Measurements from ENCODE around the gene CLPSL2.

DNA sequence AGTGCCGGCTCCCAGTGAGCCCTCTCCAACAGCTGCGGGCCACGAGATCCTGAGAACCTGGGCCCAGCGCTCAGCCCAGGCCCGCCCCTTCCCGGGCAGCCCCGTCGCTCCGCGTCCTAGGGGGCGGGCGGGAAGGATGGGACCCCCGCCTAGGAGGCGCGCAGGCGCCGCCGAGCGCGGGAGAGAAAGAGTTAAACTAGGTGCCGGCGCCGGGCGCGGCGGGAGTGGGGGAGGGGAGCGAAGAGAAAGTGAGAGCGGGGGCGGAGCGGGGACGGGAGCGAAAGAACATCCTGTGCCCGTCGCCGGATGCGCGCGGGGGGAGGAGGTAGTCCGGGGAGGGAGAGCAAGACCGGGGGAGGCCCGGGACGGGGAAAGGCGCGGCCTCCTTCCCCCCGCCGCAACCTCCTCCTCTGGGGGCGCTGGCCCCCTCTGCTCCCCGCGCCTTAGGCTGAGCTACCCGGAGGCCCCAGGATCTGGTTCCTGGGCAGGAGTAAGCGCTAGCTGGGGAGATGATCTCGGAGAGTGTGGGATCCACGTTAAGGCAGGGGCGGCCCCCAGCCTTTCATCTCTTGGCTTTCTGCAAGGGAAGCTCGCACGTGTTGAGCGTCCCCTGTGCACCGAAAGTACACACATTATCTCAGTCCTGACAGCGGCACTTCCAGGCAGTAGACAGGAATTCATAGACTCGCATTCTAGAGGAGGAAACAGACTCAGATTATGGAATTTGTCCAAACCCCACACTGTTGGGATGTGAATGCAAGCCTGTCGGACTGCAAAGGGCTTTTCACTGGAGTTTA is 44.5 kb upstream of the CLPSL2 start:
- TF ChIP-seq, protein P1, sequence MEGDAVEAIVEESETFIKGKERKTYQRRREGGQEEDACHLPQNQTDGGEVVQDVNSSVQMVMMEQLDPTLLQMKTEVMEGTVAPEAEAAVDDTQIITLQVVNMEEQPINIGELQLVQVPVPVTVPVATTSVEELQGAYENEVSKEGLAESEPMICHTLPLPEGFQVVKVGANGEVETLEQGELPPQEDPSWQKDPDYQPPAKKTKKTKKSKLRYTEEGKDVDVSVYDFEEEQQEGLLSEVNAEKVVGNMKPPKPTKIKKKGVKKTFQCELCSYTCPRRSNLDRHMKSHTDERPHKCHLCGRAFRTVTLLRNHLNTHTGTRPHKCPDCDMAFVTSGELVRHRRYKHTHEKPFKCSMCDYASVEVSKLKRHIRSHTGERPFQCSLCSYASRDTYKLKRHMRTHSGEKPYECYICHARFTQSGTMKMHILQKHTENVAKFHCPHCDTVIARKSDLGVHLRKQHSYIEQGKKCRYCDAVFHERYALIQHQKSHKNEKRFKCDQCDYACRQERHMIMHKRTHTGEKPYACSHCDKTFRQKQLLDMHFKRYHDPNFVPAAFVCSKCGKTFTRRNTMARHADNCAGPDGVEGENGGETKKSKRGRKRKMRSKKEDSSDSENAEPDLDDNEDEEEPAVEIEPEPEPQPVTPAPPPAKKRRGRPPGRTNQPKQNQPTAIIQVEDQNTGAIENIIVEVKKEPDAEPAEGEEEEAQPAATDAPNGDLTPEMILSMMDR (IDR thresholded peaks at IDR 0.05): peak in 5 of 6 experiments; percentile 12 to 51 (median 21)
- TF ChIP-seq POLR2A (IDR thresholded peaks at IDR 0.05) (peak; percentile 1 to 75 (median 45)), EP300 (IDR thresholded peaks at IDR 0.05) (peak; percentile 93 to 99 (median 96)), POLR2AphosphoS5 (IDR thresholded peaks at IDR 0.05) (peak; percentile 87 to 88)
